Neutrophil (primary cell): ENCODE data around the gene PLIN5.

Experiments
- H3K27ac ChIP-seq: fragments of 200-600 bp; sonication (generic); 2 replicates; pipeline ENCODE4 v1.5.1; 2016; ENCODE audit warnings: mild to moderate bottlenecking, moderate library complexity
- H3K27me3 ChIP-seq: fragments of 200-600 bp; sonication (generic); 2 replicates; pipeline ENCODE4 v1.6.0; 2016; ENCODE audit warnings: mild to moderate bottlenecking
- H3K36me3 ChIP-seq: fragments of 200-600 bp; sonication (generic); 2 replicates; pipeline ENCODE4 v1.5.1; 2017
- H3K4me1 ChIP-seq, 2 experiments: fragments of 200-600 bp in 1 of 2; sonication (generic) in 1 of 2; 1 replicate in 1 of 2; 2 replicates in 1 of 2; pipeline versions ENCODE4 v1.5.1 to v1.6.1; 2013 to 2016; ENCODE audit warnings: low read depth in 1 of 2, low read length in 1 of 2, mild to moderate bottlenecking in 1 of 2, moderate library complexity in 1 of 2; ENCODE audit not compliant: control insufficient read depth in 1 of 2, insufficient read depth in 1 of 2
- H3K4me3 ChIP-seq, 2 experiments: fragments of 200-600 bp in 1 of 2; sonication (generic) in 1 of 2; 1 replicate in 1 of 2; 2 replicates in 1 of 2; pipeline ENCODE4 v1.5.1; 2013 to 2016; ENCODE audit warnings: low read depth in 1 of 2, low read length in 1 of 2, mild to moderate bottlenecking in 1 of 2, moderate library complexity in 1 of 2
- H3K9me3 ChIP-seq: fragments of 200-600 bp; sonication (generic); 2 replicates; pipeline ENCODE4 v1.5.1; 2016
- TF ChIP-seq, protein P1 (sequence below): fragments of 200-600 bp; sonication (generic); IDR thresholded peaks from 2 replicates; pipeline ENCODE4 v1.5.1; 2016; ENCODE audit warnings: antibody characterized with exemption

Gene PLIN5

DNA sequence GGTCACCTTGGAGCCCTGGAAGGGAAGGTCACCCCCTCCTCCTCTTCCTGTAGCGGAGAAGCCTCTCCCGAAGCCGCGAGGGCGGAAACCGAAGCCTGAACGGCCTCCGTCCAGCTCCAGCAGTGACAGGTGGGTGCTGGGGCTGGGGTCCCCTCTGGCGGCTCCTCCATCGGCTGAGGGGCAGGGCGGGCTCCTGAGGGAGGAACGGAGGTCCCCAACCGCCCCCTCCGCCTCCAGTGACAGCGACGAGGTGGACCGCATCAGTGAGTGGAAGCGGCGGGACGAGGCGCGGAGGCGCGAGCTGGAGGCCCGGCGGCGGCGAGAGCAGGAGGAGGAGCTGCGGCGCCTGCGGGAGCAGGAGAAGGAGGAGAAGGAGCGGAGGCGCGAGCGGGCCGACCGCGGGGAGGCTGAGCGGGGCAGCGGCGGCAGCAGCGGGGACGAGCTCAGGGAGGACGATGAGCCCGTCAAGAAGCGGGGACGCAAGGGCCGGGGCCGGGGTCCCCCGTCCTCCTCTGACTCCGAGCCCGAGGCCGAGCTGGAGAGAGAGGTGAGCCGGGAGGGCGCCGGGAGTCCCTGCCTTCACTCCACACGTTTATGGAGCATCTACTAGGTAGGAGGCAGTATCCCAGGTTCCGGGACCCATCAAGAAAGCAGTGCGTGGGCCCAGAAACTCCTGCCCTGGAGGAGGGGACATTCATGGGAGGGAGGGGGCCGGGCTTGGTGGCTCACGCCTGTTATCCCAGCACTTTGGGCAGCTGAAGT is 40.9 kb downstream of the PLIN5 start:
- Histone ChIP-seq H3K9me3 (no peaks in the 10 kb centered on the region), H3K27ac (no peak overlapping the region), H3K4me3 (no peak overlapping the region), H3K4me1 (no peaks in the 10 kb centered on the region), H3K36me3 (peaks cover 82% of the 10 kb centered on the region), H3K27me3 (no peaks in the 10 kb centered on the region)
- TF ChIP-seq, protein P1, sequence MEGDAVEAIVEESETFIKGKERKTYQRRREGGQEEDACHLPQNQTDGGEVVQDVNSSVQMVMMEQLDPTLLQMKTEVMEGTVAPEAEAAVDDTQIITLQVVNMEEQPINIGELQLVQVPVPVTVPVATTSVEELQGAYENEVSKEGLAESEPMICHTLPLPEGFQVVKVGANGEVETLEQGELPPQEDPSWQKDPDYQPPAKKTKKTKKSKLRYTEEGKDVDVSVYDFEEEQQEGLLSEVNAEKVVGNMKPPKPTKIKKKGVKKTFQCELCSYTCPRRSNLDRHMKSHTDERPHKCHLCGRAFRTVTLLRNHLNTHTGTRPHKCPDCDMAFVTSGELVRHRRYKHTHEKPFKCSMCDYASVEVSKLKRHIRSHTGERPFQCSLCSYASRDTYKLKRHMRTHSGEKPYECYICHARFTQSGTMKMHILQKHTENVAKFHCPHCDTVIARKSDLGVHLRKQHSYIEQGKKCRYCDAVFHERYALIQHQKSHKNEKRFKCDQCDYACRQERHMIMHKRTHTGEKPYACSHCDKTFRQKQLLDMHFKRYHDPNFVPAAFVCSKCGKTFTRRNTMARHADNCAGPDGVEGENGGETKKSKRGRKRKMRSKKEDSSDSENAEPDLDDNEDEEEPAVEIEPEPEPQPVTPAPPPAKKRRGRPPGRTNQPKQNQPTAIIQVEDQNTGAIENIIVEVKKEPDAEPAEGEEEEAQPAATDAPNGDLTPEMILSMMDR = no peak

DNA sequence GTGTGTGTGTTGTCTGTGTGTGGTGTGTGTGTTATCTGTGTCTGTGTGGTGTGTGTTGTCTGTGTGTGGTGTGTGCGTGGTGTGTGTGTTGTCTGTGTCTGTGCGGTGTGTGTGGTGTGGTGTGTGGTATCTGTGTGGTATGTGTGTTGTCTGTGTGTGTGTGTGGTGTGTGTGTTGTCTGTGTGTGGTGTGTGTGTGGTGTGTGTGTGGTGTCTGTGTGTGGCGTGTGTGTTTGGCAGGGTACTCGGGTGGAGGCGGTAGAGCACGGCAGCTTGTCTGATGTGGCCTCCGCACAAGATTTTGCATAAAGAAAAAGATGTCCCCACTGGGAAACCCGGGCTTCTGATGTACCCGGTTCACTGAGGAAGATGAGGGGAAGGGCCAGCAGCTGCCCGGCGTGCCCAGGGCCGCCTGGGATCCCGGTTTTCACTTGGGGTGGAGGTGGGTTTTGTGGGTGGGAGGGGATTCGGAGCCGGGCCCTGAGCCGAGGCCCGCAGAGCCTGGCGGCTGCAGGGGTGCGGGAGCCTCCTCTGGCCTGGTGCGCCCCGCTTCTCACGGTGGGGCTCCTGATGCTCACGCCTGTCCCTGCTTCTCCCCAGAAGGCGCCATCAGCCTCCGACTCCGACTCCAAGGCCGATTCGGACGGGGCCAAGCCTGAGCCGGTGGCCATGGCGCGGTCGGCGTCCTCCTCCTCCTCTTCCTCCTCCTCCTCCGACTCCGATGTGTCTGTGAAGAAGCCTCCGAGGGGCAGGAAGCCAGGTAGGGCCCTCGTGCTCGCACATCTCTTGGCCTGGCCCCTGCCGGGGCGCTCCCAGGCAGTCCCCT is 41.7 kb downstream of the PLIN5 start:
- TF ChIP-seq, protein P1 = no peak
- Histone ChIP-seq H3K4me1 (no peaks in the 10 kb centered on the region), H3K27me3 (no peaks in the 10 kb centered on the region), H3K9me3 (no peaks in the 10 kb centered on the region), H3K4me3 (no peak overlapping the region), H3K36me3 (peaks cover 82% of the 10 kb centered on the region), H3K27ac (no peak overlapping the region)

DNA sequence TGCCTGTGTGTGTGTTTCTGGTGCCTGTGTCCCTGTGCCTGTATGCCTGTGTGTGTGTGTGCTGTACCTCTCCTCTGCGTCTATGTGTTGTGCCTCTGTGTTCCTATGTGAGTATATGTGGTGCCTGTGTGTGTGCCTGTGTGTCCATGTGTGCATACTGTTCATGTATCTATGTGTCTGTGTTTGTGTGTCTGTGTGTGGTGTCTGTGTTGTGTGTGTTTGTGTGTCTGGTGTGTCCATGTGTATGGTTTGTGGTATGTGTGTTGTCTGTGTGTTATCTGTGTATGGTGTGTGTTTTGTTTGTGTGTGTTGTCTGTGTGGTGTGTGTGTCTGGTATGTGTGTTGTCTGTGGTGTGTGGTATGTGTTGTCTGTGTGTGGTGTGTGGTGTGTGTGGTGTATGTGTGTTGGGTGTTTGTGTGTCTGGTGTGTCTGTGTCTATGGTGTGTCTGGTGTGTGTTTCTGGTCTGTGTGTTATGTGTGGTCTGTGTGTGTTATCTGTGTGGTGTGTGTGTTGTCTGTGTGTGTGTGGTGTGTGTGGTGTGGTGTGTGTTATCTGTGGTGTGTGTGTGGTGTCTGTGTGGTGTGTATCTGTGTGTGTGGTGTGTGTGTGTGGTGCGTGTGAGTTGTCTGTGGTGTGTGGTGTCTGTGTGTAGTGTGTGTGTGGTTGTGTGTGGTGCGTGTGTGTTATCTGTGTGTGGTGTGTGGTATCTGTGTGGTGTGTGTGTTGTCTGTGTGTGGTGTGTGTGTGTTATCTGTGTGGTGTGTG is 42.5 kb downstream of the PLIN5 start:
- H3K27ac ChIP-seq = no peak overlapping the region
- no peaks in the 10 kb centered on the region for H3K27me3 ChIP-seq
- TF ChIP-seq, protein P1 = no peak
- no peaks in the 10 kb centered on the region for H3K9me3 ChIP-seq
- no peaks in the 10 kb centered on the region for H3K4me1 ChIP-seq
- no peak overlapping the region for H3K4me3 ChIP-seq
- H3K36me3 ChIP-seq = peaks cover 77% of the 10 kb centered on the region

DNA sequence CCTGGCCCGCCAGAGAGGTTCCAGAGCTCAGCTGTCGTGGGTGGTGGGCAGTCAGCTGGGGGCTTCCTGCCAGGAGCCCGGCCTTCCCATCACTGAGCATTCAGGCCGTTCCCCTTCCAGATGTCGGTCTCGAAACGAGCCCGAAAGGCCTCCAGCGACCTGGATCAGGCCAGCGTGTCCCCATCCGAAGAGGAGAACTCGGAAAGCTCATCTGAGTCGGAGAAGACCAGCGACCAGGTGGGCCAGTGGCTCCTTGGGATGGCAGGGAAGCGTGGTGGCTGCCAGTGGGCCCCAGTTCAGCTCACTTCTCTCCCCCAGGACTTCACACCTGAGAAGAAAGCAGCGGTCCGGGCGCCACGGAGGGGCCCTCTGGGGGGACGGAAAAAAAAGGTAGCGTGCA is 43.6 kb downstream of the PLIN5 start:
- TF ChIP-seq, protein P1 = no peak
- Histone ChIP-seq H3K27me3 (no peaks in the 10 kb centered on the region), H3K4me1 (no peaks in the 10 kb centered on the region), H3K9me3 (no peaks in the 10 kb centered on the region), H3K27ac (no peak overlapping the region), H3K4me3 (no peak overlapping the region), H3K36me3 (peaks cover 77% of the 10 kb centered on the region)

DNA sequence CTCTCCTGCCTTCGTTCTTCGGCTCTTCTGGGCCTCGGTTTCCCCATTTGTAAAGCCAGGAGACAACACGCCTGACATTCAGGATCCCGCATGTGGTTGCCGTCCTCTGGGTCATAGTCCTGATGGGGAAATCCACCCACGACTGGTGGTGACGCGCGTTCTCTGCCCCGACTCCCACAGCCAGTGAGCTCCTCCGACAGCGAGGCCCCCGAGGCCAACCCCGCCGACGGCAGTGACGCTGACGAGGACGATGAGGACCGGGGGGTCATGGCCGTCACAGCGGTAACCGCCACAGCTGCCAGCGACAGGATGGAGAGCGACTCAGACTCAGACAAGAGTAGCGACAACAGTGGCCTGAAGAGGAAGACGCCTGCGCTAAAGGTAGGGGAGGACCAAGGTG is 46.5 kb downstream of the PLIN5 start:
- no peak overlapping the region for H3K27ac ChIP-seq
- no peak overlapping the region for H3K4me3 ChIP-seq
- H3K9me3 ChIP-seq = no peaks in the 10 kb centered on the region
- H3K4me1 ChIP-seq = no peaks in the 10 kb centered on the region
- H3K27me3 ChIP-seq = no peaks in the 10 kb centered on the region
- TF ChIP-seq, protein P1 = no peak
- peaks cover 58% of the 10 kb centered on the region for H3K36me3 ChIP-seq
